ENCODE data around the gene NAXE. TPM values are rescaled to one million over a fixed set of nuclear protein-coding genes. Genes with fewer than 3 reads are reported as not detected.
"Not testable (repeated sequence)": the region's sequence is repeated elsewhere in the genome, so short reads cannot be mapped to it uniquely, and the experiment has no call there.

NAXE gene
- total and polyA plus RNA-seq, 5 experiments from 2014 or later = 39.7 to 124 (median 85.6) TPM

DNA sequence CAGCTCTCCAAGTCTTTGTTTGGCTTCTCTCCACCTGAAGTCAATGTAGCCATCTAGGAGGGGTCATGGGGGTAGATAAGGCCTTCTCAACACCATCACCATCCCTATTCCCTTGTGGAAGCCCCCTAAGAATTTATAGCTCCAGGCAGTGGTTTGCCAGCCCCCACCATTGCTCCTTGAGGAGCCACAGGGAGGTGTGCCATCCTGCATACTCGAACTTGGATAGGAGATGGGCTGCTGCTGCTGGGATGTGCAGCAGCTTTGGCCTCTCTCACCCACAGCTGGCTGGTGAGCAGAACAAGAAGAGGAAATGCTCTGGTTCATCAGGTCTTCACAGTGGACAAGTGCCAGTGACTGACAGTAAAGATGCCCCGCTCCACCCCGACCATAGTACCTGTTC is 4.8 kb downstream of the NAXE start:
- POLR2A ChIA-PET = interaction anchor here (0.6 to 1.2 kb wide), 3 partner anchors 8 to 91 kb away, joined by 3 to 10 read pairs (median 6); no protein-coding TSS in a partner anchor
- Mint-ChIP-seq H3K36me3 (peaks cover 2 to 44% (median 7%) of the 10 kb centered on the region in 3 donors), H3K4me3 (no peak overlapping the region), H3K27ac (peak overlapping the region in 6 of 10 donors; percentile 9 to 65 (median 38)), H3K27me3 (no peaks in the 10 kb centered on the region), H3K9me3 (no peaks in the 10 kb centered on the region), H3K4me1 (peaks cover 24 to 45% (median 33%) of the 10 kb centered on the region in 4 donors)
- DNase-seq (no peak), ATAC-seq (no peak)

DNA sequence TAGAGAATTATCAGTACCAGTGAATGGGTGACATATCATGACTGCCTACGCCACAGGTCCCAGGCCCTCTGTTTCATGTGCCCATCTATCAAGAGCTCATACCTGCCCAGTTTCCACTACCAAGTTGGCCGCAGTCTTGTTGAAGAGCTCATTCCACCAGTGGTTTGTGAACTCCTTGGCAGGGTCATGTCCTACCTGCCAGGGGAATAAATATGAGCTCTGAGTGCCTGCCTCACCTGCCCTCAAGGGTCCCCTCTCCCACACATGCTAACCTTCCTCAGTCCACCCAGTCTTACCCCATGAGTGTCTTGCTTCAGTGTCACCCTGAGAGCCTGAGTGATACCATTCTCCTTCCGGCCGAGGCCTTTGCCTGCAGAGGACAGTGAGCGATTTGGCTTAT is 6.5 kb downstream of the NAXE start:
- peaks cover 2 to 44% (median 7%) of the 10 kb centered on the region in 3 donors for H3K36me3 Mint-ChIP-seq
- DNase-seq (no peak), ATAC-seq (no peak)
- H3K27ac Mint-ChIP-seq = peak overlapping the region in 1 of 10 donors; percentile 47
- no peaks in the 10 kb centered on the region for H3K27me3 Mint-ChIP-seq
- no peak overlapping the region for H3K4me3 Mint-ChIP-seq
- H3K4me1 Mint-ChIP-seq = peaks cover 25 to 47% (median 41%) of the 10 kb centered on the region in 4 donors
- H3K9me3 Mint-ChIP-seq = no peaks in the 10 kb centered on the region
- POLR2A ChIA-PET = interaction anchor here (0.6 to 1.1 kb wide), 4 partner anchors 17 to 137 kb away, joined by 3 to 4 read pairs (median 4); no protein-coding TSS in a partner anchor

DNA sequence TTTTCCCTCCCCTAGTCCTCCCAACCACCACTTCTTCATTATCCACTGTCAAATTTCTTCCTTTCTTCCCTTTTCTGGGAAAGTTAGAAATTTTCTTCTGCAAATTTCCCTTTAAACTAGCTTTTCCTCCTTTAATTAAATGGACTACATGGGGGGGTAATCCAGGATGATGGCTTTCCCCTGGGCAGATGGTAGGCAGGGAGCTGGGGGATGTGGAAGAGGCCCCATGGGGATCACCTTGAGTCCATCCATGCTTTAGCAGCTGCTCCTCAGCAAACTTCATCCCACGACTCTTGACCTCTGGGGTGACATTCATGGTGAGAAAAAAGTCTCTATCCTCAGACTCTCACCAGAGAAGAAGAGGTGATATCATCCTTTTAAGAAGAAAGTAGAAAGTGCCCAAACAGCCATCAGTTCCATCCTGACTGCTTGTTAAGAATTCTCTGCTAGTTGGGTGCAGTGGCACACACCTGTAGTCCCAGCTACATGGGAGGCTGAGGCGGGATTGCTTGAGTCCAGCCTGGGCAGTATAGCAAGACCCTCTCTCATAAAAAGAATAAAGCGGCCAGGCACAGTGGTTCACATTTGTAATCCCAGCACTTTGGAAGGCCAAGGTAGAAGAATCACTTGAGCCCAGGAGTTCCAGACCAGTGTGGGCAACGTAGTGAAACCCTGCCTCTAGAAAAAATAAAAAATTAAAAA is 7.3 kb downstream of the NAXE start:
- Mint-ChIP-seq H3K27me3 (no peaks in the 10 kb centered on the region), H3K36me3 (peaks cover 2 to 44% (median 7%) of the 10 kb centered on the region in 3 donors), H3K4me1 (peaks cover 25 to 45% (median 41%) of the 10 kb centered on the region in 4 donors), H3K4me3 (peak overlapping the region in 4 of 10 donors; percentile 9 to 100 (median 28)), H3K27ac (peak overlapping the region in 8 of 10 donors; percentile 43 to 91 (median 56)), H3K9me3 (no peaks in the 10 kb centered on the region)
- ATAC-seq = no peak
- DNase-seq = no peak
- POLR2A ChIA-PET = interaction anchor here (0.6 to 3.4 kb wide), 8 partner anchors 7 to 141 kb away, joined by 3 to 28 read pairs (median 4); partner anchors contain the start of genes MEF2D and NAXE

DNA sequence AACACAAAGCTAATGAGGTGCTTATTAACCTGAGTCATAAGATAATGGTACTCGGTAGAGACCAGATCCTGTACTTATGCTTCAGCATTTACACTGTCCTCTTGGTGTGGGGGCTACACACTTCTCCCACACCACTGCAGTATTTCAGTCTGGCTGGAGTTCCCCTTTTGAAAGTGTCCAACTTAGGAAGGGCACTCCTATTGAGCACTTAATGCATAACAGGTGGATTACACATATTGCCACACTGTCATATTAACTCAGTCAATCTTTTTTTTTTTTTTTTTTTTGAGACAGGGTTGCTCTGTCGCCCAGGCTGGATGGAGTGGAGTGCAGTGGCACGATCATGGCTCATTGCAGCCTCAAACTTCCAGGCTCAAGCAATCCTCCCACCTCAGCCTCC is 8.2 kb downstream of the NAXE start:
- H3K27ac Mint-ChIP-seq = peak overlapping the region in 9 of 10 donors; percentile 8 to 100 (median 91)
- no peaks in the 10 kb centered on the region for H3K27me3 Mint-ChIP-seq
- H3K4me3 Mint-ChIP-seq = peak overlapping the region in 8 of 10 donors; percentile 82 to 100 (median 98)
- no peaks in the 10 kb centered on the region for H3K9me3 Mint-ChIP-seq
- DNase-seq = peak in 1 of 10 donors; percentile 29
- peak; percentile 30 to 75 for ATAC-seq
- peaks cover 25 to 45% (median 40%) of the 10 kb centered on the region in 4 donors for H3K4me1 Mint-ChIP-seq
- peaks cover 2 to 42% (median 7%) of the 10 kb centered on the region in 3 donors for H3K36me3 Mint-ChIP-seq
- POLR2A ChIA-PET = interaction anchor here (0.8 to 3.4 kb wide), 8 partner anchors 8 to 316 kb away, joined by 3 to 28 read pairs (median 4); partner anchors contain the start of genes MEF2D, NAXE and TMEM79

- H3K27ac Mint-ChIP-seq = peak overlapping the region; percentile 91 to 100 (median 96)
- POLR2A ChIA-PET = interaction anchor here (0.6 to 3.4 kb wide), 8 partner anchors 8 to 144 kb away, joined by 3 to 28 read pairs (median 6); partner anchors contain the start of gene NAXE
- peaks cover 18 to 41% (median 36%) of the 10 kb centered on the region in 4 donors for H3K4me1 Mint-ChIP-seq
- peak overlapping the region; percentile 82 to 100 (median 100) for H3K4me3 Mint-ChIP-seq
- ATAC-seq = peak; percentile 6 to 20
- peaks cover 0 to 33% (median 7%) of the 10 kb centered on the region in 3 donors for H3K36me3 Mint-ChIP-seq
- H3K9me3 Mint-ChIP-seq = no peaks in the 10 kb centered on the region
- DNase-seq = no peak
- H3K27me3 Mint-ChIP-seq = no peaks in the 10 kb centered on the region
Observed at GRCh38 chr1:156600733-156601121, 9.2 kb downstream of the NAXE start.

- no peaks in the 10 kb centered on the region for H3K27me3 Mint-ChIP-seq
- H3K4me3 Mint-ChIP-seq = peak within 1 kb of the TSS; percentile 82 to 100 (median 100)
- DNase-seq = peak; percentile 50 to 84 (median 72)
Observed at GRCh38 chr1:156601122-156601830, 9.7 kb downstream of the NAXE start, which contains the start of gene GPATCH4. Gene GPATCH4 (minus strand): TSS chr1:156601479.

DNA sequence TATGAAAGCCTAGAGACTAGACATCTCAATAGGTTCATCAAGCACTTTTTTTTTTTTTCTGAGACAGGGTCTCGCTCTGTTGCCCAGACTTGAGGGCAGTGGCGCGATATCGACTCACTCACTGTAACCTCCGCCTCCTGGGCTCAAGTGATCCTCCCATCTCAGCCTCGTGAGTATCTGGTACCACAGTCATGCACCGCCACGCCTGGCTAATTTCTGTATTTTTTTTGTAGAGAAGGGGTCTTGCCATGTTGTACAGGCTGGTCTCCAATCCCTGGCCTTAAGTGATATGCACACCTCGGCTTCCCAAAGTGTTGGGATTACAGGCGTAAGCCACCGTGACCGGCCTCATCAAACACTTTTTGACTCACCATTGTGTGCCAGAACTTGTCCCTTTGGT is 10.3 kb downstream of the NAXE start:
- H3K27me3 Mint-ChIP-seq = no peaks in the 10 kb centered on the region
- no peaks in the 10 kb centered on the region for H3K9me3 Mint-ChIP-seq
- H3K4me3 Mint-ChIP-seq = peak overlapping the region; percentile 82 to 100 (median 100)
- ATAC-seq (peak in 1 of 2 donors; percentile 13), DNase-seq (no peak)
- H3K36me3 Mint-ChIP-seq = peaks cover 0 to 23% (median 4%) of the 10 kb centered on the region in 3 donors
- POLR2A ChIA-PET = interaction anchor here (0.7 to 3.4 kb wide), 8 partner anchors 10 to 243 kb away, joined by 3 to 28 read pairs (median 6); partner anchors contain the start of genes MEF2D and NAXE
- H3K4me1 Mint-ChIP-seq = peaks cover 16 to 41% (median 36%) of the 10 kb centered on the region in 4 donors
- H3K27ac Mint-ChIP-seq = peak overlapping the region; percentile 91 to 100 (median 96)

More at GRCh38 chr1:156601122-156601830, 9.7 kb downstream of the NAXE start, which contains the start of gene GPATCH4:
- Mint-ChIP-seq H3K27ac (peak within 1 kb of the TSS; percentile 91 to 100 (median 96)), H3K36me3 (peaks cover 0 to 28% (median 7%) of the 10 kb centered on the region in 3 donors), H3K4me1 (peaks cover 18 to 41% (median 36%) of the 10 kb centered on the region in 4 donors), H3K9me3 (no peaks in the 10 kb centered on the region)
- ATAC-seq = peak; percentile 84 to 92
- POLR2A ChIA-PET = interaction anchor here (0.6 to 3.4 kb wide), 10 partner anchors 9 to 243 kb away, joined by 3 to 28 read pairs (median 6); partner anchors contain the start of genes MEF2D and NAXE

DNA sequence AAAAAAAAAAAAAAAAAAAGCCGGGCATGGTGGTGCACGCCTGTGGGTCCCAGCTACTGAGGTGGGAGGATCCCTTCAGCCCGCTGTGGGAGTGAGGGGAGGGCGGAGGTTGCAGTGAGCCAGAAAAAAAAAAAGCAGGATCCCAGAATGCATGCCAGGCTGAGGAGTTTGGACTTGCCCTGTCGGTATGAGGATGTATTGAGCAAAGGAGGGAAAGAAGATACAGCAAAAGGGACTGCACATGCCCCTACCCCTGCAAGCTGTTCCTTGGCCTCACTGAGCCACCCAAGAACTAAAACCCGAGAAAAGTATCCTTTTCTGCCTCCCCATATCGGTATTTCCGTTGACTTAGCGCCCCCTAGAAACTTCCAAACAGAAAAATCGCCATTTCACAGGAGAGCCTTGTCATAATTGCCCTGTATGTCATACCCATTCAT is 11.0 kb downstream of the NAXE start:
- POLR2A ChIA-PET = interaction anchor here (1.0 to 3.4 kb wide), 4 partner anchors 11 to 102 kb away, joined by 3 to 28 read pairs (median 6); partner anchors contain the start of genes MEF2D and NAXE
- Mint-ChIP-seq H3K4me1 (peaks cover 13 to 42% (median 38%) of the 10 kb centered on the region in 4 donors), H3K27me3 (no peaks in the 10 kb centered on the region), H3K9me3 (no peaks in the 10 kb centered on the region), H3K27ac (peak overlapping the region in 8 of 10 donors; percentile 40 to 91 (median 84)), H3K4me3 (peak overlapping the region; percentile 8 to 84 (median 64)), H3K36me3 (peaks cover 0 to 16% (median 0%) of the 10 kb centered on the region in 3 donors)
- ATAC-seq (no peak), DNase-seq (peak in 1 of 10 donors; percentile 35)

DNA sequence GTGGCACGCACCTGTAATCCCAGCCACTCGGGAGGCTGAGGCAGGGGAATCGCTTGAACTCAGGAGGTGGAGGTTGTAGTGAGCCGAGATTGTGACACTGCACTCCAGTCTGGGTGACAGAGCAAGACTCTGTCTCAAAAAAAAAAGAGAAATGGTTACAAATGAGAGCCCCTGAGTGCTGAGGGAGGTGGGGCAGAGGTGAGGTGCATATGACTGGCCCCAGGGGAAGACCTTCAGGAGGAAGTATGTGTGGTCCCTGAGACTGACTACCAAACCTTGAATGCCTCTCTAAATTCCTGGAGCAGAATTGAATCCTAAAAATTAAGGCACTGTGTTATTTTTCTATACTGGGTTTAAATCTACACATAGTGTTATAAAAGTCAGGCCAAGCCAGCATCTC is 15.8 kb downstream of the NAXE start:
- DNase-seq, H3K9me3 Mint-ChIP-seq, H3K4me3 Mint-ChIP-seq, H3K27ac Mint-ChIP-seq, POLR2A ChIA-PET, H3K27me3 Mint-ChIP-seq, H3K36me3 Mint-ChIP-seq, ATAC-seq: not testable (repeated sequence)
- peaks cover 7 to 21% (median 19%) of the 10 kb centered on the region in 4 donors for H3K4me1 Mint-ChIP-seq

DNA sequence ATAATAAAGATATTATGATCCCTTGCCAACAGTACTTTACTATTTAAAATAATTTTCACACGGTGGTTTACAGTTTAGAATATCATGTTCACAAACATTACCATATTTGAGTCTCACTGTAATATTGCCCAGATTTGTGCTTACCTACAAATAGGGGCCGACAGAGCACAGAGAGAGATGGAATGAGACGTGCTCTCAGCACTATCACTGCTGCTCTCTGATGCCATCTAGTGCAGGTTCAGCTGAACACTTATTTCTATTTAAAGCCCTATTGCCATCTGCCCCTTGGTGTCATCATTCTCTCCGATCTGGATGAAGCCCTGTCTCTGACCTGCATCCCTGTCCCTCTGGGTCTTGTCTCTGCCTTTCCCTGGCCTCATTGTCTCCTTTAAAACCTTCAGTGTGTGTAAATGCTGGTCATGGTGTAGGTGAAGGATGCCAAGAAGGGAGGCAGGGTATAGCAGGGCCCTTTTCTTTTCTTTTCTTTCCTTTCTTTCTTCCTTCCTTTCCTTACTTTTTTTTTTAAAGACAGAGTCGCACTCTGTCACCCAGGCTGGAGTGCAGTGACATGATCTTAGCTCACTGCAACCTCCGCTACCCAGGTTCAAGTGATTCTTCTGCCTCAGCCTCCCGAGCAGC is 16.6 kb downstream of the NAXE start:
- ATAC-seq (peak; percentile 96 to 97), DNase-seq (peak in 9 of 10 donors; percentile 48 to 83 (median 68))
- H3K4me3 Mint-ChIP-seq = no peak overlapping the region
- H3K4me1 Mint-ChIP-seq = peaks cover 4 to 15% (median 13%) of the 10 kb centered on the region in 4 donors
- no peaks in the 10 kb centered on the region for H3K9me3 Mint-ChIP-seq
- POLR2A ChIA-PET = interaction anchor here (1.0 to 1.8 kb wide), 13 partner anchors 8 to 222 kb away, joined by 3 to 9 read pairs (median 4); partner anchors contain the start of genes MEF2D, NAXE and TTC24
- peaks cover 5 to 13% (median 8%) of the 10 kb centered on the region in 5 donors for H3K27me3 Mint-ChIP-seq
- no peaks in the 10 kb centered on the region for H3K36me3 Mint-ChIP-seq
- H3K27ac Mint-ChIP-seq = peak overlapping the region in 3 of 10 donors; percentile 39 to 64 (median 39)

DNA sequence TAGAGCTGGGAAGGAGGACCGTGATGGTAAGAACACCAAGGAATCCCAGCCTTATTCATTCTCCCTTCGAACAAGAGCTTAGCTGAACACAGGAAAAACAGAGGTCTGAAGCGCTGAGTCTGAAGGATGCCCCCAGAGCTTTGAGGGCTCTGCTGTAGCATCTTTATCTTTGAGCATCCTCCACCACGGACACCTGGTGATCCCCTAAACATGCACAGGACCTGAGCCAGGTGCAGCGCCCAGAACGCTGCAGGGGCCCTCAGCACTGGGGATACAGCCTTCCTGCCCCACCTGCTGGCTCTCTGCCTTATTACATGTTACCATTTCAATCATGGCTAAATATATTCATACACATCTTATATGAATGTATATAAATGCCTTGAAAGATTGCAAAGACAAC is 17.4 kb downstream of the NAXE start:
- peaks cover 5 to 14% (median 11%) of the 10 kb centered on the region in 5 donors for H3K27me3 Mint-ChIP-seq
- no peak overlapping the region for H3K4me3 Mint-ChIP-seq
- H3K36me3 Mint-ChIP-seq = no peaks in the 10 kb centered on the region
- H3K9me3 Mint-ChIP-seq = no peaks in the 10 kb centered on the region
- no peak overlapping the region for H3K27ac Mint-ChIP-seq
- DNase-seq (peak; percentile 33 to 78 (median 61)), ATAC-seq (peak; percentile 80 to 83)
- POLR2A ChIA-PET = interaction anchor here (1.0 to 1.8 kb wide), 9 partner anchors 9 to 223 kb away, joined by 3 to 9 read pairs (median 5); partner anchors contain the start of genes MEF2D and TTC24
- H3K4me1 Mint-ChIP-seq = peaks cover 4 to 15% (median 13%) of the 10 kb centered on the region in 4 donors
